ENCODE measurements around the gene EDARADD.

Gene EDARADD

GRCh38 chr1:236532850-236533249 lies 138.8 kb downstream of the EDARADD start:
- peaks cover 4 to 15% of the 10 kb centered on the region in 2 donors for H3K36me3 ChIP-seq (ENCODE audit: control insufficient read depth in 2 of 2, insufficient read depth in 2 of 2, low read length in 2 of 2)

GRCh38 chr1:236534151-236534651 lies 140.1 kb downstream of the EDARADD start:
- H3K27ac ChIP-seq (ENCODE audit: low read length), result no peak overlapping the region
- peaks cover 13 to 27% of the 10 kb centered on the region in 2 donors for H3K36me3 ChIP-seq (ENCODE audit: control insufficient read depth in 2 of 2, insufficient read depth in 2 of 2, low read length in 2 of 2)
- no peaks in the 10 kb centered on the region for H3K27me3 ChIP-seq (ENCODE audit: control insufficient read depth in 1 of 2, insufficient read depth in 2 of 2, low read length in 2 of 2)
- no peak overlapping the region for H3K4me3 ChIP-seq (ENCODE audit: low read length in 2 of 2)
- no peak overlapping the region for H3K9ac ChIP-seq (ENCODE audit: low read length in 2 of 2)
- no peaks in the 10 kb centered on the region for H3K4me1 ChIP-seq (ENCODE audit: control insufficient read depth, insufficient read depth, low read length)
- H3K9me3 ChIP-seq (ENCODE audit: control insufficient read depth in 2 of 2, low read length in 2 of 2), result no peaks in the 10 kb centered on the region

More at GRCh38 chr1:236532850-236533249, 138.8 kb downstream of the EDARADD start:
- H3K9ac ChIP-seq (ENCODE audit: low read length in 2 of 2), result no peak overlapping the region
- no peak overlapping the region for H3K27ac ChIP-seq (ENCODE audit: low read length)
- no peaks in the 10 kb centered on the region for H3K9me3 ChIP-seq (ENCODE audit: control insufficient read depth in 2 of 2, low read length in 2 of 2)
- H3K4me1 ChIP-seq (ENCODE audit: control insufficient read depth, insufficient read depth, low read length), result no peaks in the 10 kb centered on the region
- H3K27me3 ChIP-seq (ENCODE audit: control insufficient read depth in 1 of 2, insufficient read depth in 2 of 2, low read length in 2 of 2), result no peaks in the 10 kb centered on the region
- H3K4me3 ChIP-seq (ENCODE audit: low read length in 2 of 2), result no peak overlapping the region
